Body of pancreas (tissue), 4 donors: ENCODE results near the gene GLIS1. TPM values are rescaled to one million over a fixed set of nuclear protein-coding genes. Genes with fewer than 3 reads are reported as not detected.

ENCODE experiments used
- ATAC-seq: fragments of 150-250 bp; one replicate; pipeline ENCODE4 v1.9.1; 2016
- DNase-seq, 4 donors: peaks; one replicate each; pipeline ENCODE4 v3.0.0-alpha.2; 2019
- H3K27ac ChIP-seq, 4 donors: fragments of 200-600 bp; sonication (generic); 1 replicate in 3 of 4; 2 replicates in 1 of 4; pipeline versions ENCODE4 v1.5.1 to v1.6.1; 2016 to 2019; ENCODE audit warnings: mild to moderate bottlenecking in 1 of 4, mixed read lengths in 1 of 4, moderate library complexity in 1 of 4
- H3K27me3 ChIP-seq, 2 donors: fragments of 200-600 bp; sonication (generic); one replicate each; pipeline ENCODE4 v1.6.0; 2016; ENCODE audit warnings: mild to moderate bottlenecking in 1 of 2
- H3K36me3 ChIP-seq, 2 donors: fragments of 200-600 bp; sonication (generic); replicated peaks in 1 of 2; 2 replicates each; pipeline ENCODE4 v1.5.1; 2016; ENCODE audit warnings: low read depth in 2 of 2; ENCODE audit not compliant: insufficient read depth in 1 of 2
- H3K4me1 ChIP-seq: fragments of 200-600 bp; sonication (generic); one replicate; pipeline ENCODE4 v1.6.0; 2016
- H3K4me3 ChIP-seq, 2 donors: fragments of 200-600 bp; sonication (generic); 1 replicate in 1 of 2; 2 replicates in 1 of 2; pipeline ENCODE4 v1.5.1; 2016 to 2019
- H3K9me3 ChIP-seq, 3 donors: fragments of 200-600 bp; sonication (generic); 1 replicate in 2 of 3; 2 replicates in 1 of 3; pipeline ENCODE4 v1.5.1; 2016
- CTCF ChIP-seq, 7 experiments: fragments of 450-650 bp in 4 of 7; fragments of 200-600 bp in 3 of 7; sonication (generic) in 3 of 7; IDR thresholded peaks; one replicate each; pipeline ENCODE4 v1.5.1; 2016 to 2019; ENCODE audit warnings: antibody characterized with exemption in 7 of 7
- POLR2A ChIP-seq, 3 donors: fragments of 450-650 bp; IDR thresholded peaks; one replicate each; pipeline ENCODE4 v1.6.1; 2016; ENCODE audit warnings: antibody characterized with exemption in 3 of 3, mild to moderate bottlenecking in 2 of 3
- WGBS, 2 donors: methylation state at CpG; one replicate each; pipeline ENCODE4 v1.1.5; 2017; 5-methylcytosine and 5-hydroxymethylcytosine counted together
- intact Hi-C: fragments of 100-400 bp; cut with DNase I; formaldehyde crosslinking; loops from one replicate; pipeline ENCODE4 v1.15.1; 2023
- total RNA-seq, 2 donors: library from RNA; depleted of rRNA; stranded (reverse); fragments of >200 nt; gene quantifications; one replicate each; pipeline ENCODE4 v1.1.0, GENCODE V29; 2016

Gene GLIS1
- total RNA-seq, 2 donors from 2014 or later: 0.33 TPM; not detected in 1

- TF ChIP-seq POLR2A (IDR thresholded peaks at IDR 0.05) (no peak), CTCF (IDR thresholded peaks at IDR 0.05) (no peak)
- H3K36me3 ChIP-seq: no peaks in the 10 kb centered on the region
- H3K27ac ChIP-seq: no peak overlapping the region
- DNase-seq (peak in 1 of 4 donors; percentile 3), ATAC-seq (no peak)
- H3K27me3 ChIP-seq: no peaks in the 10 kb centered on the region
- intact Hi-C loops: no loop called here
- H3K4me3 ChIP-seq: no peak overlapping the region
- 57 to 80% methylated on average over 1 of the region's 1 CpG for WGBS, 2 donors
- H3K9me3 ChIP-seq: no peaks in the 10 kb centered on the region
- H3K4me1 ChIP-seq: peaks cover 16% of the 10 kb centered on the region
Measured at GRCh38 chr1:53585565-53585964, 153.4 kb downstream of the GLIS1 start.

GRCh38 chr1:53585129-53585528 lies 153.8 kb downstream of the GLIS1 start:
- Histone ChIP-seq H3K9me3 (no peaks in the 10 kb centered on the region), H3K4me1 (peaks cover 16% of the 10 kb centered on the region), H3K27me3 (no peaks in the 10 kb centered on the region), H3K36me3 (no peaks in the 10 kb centered on the region), H3K27ac (no peak overlapping the region), H3K4me3 (no peak overlapping the region)
- TF ChIP-seq CTCF (IDR thresholded peaks at IDR 0.05) (no peak), POLR2A (IDR thresholded peaks at IDR 0.05) (no peak)
- intact Hi-C loops: no loop called here
- WGBS, 2 donors: 69 to 71% methylated on average over 5 of the region's 5 CpGs
- DNase-seq (peak in 1 of 4 donors; percentile 5), ATAC-seq (no peak)

- no peak for ATAC-seq
- Histone ChIP-seq H3K9me3 (no peaks in the 10 kb centered on the region), H3K4me1 (peaks cover 16% of the 10 kb centered on the region), H3K27me3 (no peaks in the 10 kb centered on the region), H3K4me3 (no peak overlapping the region), H3K36me3 (no peaks in the 10 kb centered on the region), H3K27ac (no peak overlapping the region)
- DNase-seq: no peak
- 69 to 75% methylated on average over 2 of the region's 2 CpGs for WGBS, 2 donors
- intact Hi-C loops: no loop called here
- TF ChIP-seq CTCF (IDR thresholded peaks at IDR 0.05): no peak
- no peak for TF ChIP-seq POLR2A (IDR thresholded peaks at IDR 0.05)
Measured at GRCh38 chr1:53584777-53585107, 154.2 kb downstream of the GLIS1 start.

- ATAC-seq: no peak
- 77 to 81% methylated on average over 9 to 11 of the region's 11 CpGs for WGBS, 2 donors
- peaks cover 16% of the 10 kb centered on the region for H3K4me1 ChIP-seq
- TF ChIP-seq POLR2A (IDR thresholded peaks at IDR 0.05) (no peak), CTCF (IDR thresholded peaks at IDR 0.05) (no peak)
- no peaks in the 10 kb centered on the region for H3K27me3 ChIP-seq
- peak in 1 of 4 donors; percentile 7 for DNase-seq
- no peaks in the 10 kb centered on the region for H3K36me3 ChIP-seq
- H3K27ac ChIP-seq: no peak overlapping the region
- H3K9me3 ChIP-seq: no peaks in the 10 kb centered on the region
- H3K4me3 ChIP-seq: no peak overlapping the region
- intact Hi-C loops: no loop called here
Measured at GRCh38 chr1:53583868-53584776, 154.8 kb downstream of the GLIS1 start.
